HTR-8/SVneo (cell line): ENCODE measurements around the gene COL25A1.

ENCODE experiments used
- DNase-seq: peaks from one replicate; pipeline ENCODE4 v3.0.0; 2011; ENCODE audit warnings: low spot score, mixed read lengths; ENCODE audit not compliant: insufficient read length
- FAIRE-seq: peaks from 2 replicates; lab custom pipeline; 2011; peaks lifted over from hg19 to GRCh38; lab: Jason Lieb, UNC

Gene COL25A1

GRCh38 chr4:109229028-109229427 lies 73.4 kb downstream of the COL25A1 start:
- DNase-seq (no peak), FAIRE-seq (no peak)

GRCh38 chr4:109218288-109218687 lies 84.2 kb downstream of the COL25A1 start:
- FAIRE-seq (no peak), DNase-seq (no peak)

DNA sequence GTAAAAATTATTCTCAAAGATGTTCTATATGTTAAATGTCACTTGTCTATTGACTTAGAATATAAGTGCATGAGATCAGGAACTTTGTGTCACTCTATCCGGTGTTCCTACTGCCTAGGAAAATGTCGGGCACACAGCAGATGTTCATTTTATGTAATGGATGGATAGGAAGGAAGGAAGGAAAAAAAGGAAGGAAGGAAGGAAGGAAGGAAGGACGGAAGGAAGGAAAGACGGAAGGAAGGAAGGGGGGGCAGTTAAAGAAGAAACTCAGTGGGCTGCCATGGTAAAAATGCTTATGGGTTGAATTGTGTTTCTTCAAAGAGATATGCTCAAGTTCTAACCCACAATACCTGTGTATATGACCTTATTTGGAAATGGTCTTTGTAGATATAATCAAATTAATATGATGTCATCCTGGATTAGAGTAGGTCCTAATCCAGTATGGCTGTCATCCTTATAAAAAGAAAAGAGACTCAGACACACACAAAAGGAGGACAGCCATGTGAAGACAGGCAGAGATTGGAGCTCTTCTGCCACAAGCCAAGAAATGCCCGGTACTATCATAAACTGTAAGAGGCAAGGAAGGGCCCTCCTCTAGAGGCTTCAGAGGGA lies 86.3 kb downstream of the COL25A1 start:
- no peak for DNase-seq
- no peak for FAIRE-seq

- FAIRE-seq (no peak), DNase-seq (no peak)
Observed at GRCh38 chr4:109215506-109215905, 87.0 kb downstream of the COL25A1 start.

GRCh38 chr4:109214622-109215301 lies 87.7 kb downstream of the COL25A1 start:
- no peak for FAIRE-seq

GRCh38 chr4:109213056-109213455 lies 89.4 kb downstream of the COL25A1 start:
- FAIRE-seq (no peak), DNase-seq (no peak)

More at GRCh38 chr4:109214622-109215301, 87.7 kb downstream of the COL25A1 start:
- DNase-seq, result no peak

DNA sequence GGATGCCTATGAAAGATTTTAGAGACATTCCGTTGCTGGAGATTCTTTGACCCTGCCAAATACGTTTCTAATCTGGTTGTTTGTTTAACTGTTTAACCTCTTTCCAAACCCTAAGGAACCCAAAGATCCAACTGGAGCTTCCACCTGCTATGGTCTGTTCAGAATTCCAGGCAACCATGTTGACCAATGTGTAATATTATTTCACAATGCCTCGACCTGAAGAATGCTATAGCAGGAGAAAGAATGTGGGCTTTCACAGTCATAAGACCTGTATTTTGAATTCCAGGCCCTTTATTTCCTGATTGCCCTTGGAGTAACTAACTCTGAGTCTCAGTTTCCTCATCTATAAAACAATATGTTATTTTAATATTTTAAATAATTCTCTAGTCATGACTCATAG lies 90.8 kb downstream of the COL25A1 start:
- FAIRE-seq (no peak), DNase-seq (no peak)

DNA sequence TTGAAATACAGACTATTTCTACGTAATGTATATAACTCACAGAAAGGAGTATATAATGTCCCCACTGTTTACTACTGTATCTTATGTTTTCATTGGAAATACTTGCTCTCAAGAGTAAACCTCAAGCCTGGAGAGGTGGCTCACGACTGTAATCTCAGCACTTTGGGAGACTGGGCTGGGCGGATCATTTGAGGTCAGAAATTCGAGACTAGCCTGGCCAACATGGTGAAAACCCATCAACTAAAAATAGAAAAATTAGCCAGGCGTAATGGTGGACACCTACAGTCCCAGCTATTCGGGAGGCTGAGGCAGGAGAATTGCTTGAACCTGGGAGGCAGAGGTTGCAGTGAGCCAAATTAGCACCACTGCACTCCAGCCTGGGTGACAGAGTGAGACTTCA lies 92.8 kb downstream of the COL25A1 start:
- no peak for DNase-seq
- FAIRE-seq, result no peak

GRCh38 chr4:109207898-109208297 lies 94.6 kb downstream of the COL25A1 start:
- no peak for FAIRE-seq
- DNase-seq, result no peak

DNA sequence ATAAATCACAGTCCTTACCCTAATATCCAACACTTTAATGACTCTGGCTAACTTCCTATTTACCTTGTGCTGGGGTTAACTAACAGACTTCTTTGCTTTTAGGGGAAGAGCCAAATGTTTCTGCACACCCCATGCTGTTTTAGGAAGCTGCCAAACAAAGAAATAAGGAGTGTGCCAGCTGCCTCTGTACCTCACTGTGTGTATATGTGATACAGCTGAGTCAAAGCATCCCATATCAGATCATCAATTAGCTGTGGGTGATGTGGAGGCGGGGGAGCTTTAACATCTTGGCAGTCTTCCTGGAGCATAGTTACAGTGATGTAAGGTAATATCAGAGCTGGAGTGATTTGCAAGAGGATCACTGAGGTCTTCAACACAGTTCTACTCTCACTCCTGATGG lies 95.4 kb downstream of the COL25A1 start:
- FAIRE-seq (no peak), DNase-seq (peak; percentile 8)

- FAIRE-seq (no peak), DNase-seq (no peak)
Observed at GRCh38 chr4:109206620-109207019, 95.8 kb downstream of the COL25A1 start.

DNA sequence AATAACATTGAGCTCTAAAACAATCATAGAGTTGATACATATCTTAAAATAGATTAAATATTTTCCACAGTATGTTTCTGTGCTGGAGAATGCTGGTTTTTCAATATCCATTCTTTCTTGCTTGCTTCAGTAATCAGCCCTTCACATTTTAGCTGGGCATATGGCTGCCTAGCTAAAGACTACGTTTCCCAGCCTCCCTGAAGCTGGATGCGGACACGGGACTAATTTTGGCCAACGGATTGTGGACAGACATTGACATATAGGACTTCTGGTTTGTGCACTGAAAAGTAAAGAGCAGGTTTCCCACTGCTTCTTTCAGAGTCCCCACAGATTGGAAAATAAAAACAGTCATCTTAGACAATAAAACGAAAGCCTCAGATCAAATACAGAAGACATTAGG lies 97.3 kb downstream of the COL25A1 start:
- FAIRE-seq, result no peak

DNA sequence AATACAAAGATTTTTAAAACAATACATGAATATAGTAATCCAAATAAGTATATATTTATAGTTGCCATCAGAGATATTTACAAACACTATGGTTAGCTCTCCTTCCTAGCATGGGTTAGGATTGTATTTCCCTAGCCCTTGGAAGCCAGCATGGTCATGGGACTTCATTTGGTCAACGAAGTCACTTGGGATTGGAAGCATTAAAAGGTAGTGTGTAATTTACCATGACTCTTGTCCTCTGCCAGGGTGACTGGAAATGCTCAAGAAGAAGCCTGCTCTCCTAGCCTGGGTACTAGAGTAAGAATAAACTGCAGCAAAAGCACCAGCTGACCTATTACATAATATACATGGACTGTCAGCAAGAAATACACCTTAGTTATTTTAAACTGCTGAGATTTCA lies 102.9 kb downstream of the COL25A1 start:
- FAIRE-seq, result no peak
- DNase-seq, result no peak

More for the DNA sequence above, 97.3 kb downstream of the COL25A1 start:
- no peak for DNase-seq

GRCh38 chr4:109195646-109196045 lies 106.8 kb downstream of the COL25A1 start:
- FAIRE-seq (no peak), DNase-seq (no peak)

DNA sequence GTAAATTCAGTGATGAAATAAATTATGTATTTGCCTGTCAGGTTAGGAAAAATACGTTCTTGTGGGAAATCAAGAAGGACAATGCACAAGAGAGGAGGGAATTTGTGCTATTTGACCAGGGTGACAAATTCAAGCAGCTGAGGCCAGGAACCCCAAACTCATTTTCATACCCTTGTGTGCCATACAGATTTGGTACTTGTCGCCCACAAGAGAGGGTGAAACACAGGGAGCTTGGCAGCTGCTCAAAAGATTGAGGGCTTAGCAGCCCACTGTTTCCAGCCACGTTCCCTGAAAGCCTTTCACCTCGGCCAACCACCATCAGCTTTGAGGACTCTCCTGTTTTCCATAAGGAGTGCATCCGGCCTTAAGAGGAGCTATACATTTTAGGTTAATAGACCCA lies 111.2 kb downstream of the COL25A1 start:
- FAIRE-seq, result no peak
- DNase-seq, result no peak

- DNase-seq, result no peak
- no peak for FAIRE-seq
Observed at GRCh38 chr4:109186458-109186945, 116.0 kb downstream of the COL25A1 start.

DNA sequence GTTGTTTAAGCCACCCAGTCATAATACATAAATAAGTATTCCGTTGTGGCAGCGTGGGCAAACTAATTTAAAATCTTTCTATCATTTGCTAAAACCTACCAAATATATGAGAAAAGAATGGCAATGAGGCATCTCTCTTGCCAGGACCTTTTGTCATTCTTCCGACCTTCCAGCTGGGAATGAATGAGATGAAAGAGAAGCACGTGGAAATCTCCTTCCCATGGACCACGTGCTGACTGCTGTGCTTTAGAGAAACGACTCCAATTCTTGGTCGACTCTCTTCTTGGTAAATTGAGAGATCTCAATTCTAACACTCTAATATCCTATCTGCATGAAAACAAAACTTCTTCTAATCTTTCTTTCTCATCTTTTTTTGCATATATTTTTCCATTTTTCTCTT lies 116.5 kb downstream of the COL25A1 start:
- FAIRE-seq (no peak), DNase-seq (no peak)

DNA sequence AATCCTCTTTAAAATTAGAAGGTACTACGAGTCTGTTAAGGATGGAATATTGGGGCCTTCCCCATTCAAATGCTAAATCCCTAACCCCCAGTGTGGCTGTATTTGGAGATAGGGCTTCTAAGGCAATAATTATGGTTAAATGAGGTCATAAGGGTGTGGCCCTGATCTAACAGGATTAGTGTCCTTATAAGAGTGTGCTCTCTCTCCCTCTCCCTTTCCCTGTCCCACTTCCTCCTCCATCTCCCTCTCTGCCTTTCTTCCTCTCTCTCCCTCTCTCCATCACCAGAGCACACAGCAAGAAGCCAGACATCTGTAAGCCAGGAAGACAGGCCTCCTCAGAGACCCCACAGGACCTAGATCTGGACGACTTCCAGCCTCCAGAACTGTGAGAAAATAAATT lies 116.9 kb downstream of the COL25A1 start:
- no peak for DNase-seq
- FAIRE-seq, result no peak

DNA sequence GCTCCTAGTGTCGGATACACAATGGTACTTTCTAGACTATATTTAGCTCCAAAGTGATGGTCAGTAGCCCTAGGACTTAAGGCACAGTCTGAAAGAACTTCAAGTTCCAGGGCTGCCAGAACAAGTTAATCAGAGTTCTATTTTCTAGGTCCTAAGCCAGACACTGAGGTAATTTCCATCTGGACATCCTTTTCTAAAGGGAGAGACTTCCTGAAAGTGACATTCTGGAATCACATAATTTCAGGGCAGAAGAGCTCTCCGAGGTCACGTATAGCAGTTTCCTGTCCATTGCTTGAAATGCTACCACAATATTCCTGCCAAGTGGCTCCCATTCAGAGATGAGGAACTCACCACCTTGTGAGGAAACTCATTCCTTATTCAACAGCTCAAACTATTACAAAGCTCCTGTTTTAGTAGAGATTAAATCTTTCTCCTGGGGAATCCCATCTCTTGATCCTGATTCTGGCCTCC lies 117.9 kb downstream of the COL25A1 start:
- no peak for DNase-seq

GRCh38 chr4:109183931-109184490 lies 118.4 kb downstream of the COL25A1 start:
- FAIRE-seq, result no peak
- no peak for DNase-seq

More for the DNA sequence above, 117.9 kb downstream of the COL25A1 start:
- FAIRE-seq, result no peak

DNA sequence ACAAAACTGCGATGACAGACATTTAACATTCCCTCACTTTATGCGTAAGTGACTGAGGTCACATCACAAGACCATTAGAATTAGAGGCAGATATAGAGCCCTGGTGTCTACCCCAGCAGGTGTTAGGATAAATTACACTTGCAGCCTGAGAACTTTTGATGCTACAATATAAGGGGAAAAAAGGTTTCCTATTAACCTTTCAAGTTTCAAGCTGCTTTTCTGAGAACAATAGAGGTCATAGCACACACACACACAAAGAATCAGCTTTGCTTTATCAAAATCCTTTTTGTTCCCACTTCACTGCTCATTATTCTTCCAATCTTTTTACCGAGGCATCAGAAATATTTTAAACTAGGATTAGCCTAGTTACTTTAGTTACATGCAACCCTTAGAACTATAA lies 119.8 kb downstream of the COL25A1 start:
- FAIRE-seq, result no peak
- no peak for DNase-seq
